KBM-7 (cell line): ENCODE data around the gene CYP4A11.
"Not testable (repeated sequence)": the region's sequence is repeated elsewhere in the genome, so short reads cannot be mapped to it uniquely, and the experiment has no call there.

Experiments used
- DNase-seq: peaks from one replicate; pipeline ENCODE4 v3.0.0-alpha.2; 2015
- in situ Hi-C: fragments of 300-500 bp; cut with MboI; formaldehyde crosslinking; loops from 2 replicates; pipeline ENCODE4 v1.14.3; 2020; ENCODE audit warnings: low sequenced_read_pairs, low pct_unique_long_range_greater_than_20kb, mixed read lengths

Gene CYP4A11

DNA sequence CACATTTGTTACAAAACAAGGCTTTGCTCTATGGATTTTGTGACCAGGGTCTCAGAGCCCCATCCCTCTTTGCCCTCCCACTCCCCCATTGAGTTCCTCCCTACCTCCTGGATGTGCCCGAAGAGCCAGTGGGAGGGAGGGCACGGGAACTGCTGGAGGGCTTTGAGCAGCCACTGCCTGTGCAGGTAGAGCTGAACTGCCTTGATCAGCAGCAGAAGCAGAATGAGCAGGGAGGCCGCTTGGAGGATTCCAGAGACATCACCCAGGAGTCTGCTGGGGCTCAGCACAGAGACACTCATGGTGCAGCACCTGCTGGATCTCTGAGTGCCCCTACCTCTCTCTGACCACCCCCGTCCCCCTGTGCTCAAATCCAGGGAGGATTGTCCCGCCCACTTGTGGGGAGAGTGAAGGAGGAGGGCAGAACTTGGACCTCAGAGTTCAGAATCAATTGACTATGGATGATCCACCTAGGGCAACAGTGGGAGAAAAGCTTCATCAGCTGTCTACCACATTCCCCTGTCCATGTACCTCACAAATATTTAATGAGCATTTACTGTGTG lies at the start of gene CYP4A11:
CYP4A11 (minus strand) TSS at position 342 of the 560 bp plus-strand sequence; CDS start at position 299, 43 bp downstream.
- no peak for DNase-seq
- in situ Hi-C loops = no loop called here

DNA sequence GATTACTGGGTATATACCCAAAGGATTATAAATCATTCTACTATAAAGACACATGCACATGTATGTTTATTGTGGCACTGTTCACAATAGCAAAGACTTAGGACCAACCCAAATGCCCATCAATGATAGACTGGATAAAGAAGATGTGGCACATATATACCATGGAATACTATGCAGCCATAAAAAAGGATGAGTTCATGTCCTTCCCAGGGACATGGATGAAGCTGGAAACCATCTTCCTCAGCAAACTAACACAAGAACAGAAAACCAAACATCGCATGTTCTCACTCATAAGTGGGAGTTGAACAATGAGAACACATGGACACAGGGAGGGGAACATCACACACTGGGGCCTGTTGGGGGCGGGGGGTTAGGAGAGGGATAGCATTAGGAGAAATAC lies 49.3 kb upstream of the CYP4A11 start:
- in situ Hi-C loops = not testable (repeated sequence)

DNA sequence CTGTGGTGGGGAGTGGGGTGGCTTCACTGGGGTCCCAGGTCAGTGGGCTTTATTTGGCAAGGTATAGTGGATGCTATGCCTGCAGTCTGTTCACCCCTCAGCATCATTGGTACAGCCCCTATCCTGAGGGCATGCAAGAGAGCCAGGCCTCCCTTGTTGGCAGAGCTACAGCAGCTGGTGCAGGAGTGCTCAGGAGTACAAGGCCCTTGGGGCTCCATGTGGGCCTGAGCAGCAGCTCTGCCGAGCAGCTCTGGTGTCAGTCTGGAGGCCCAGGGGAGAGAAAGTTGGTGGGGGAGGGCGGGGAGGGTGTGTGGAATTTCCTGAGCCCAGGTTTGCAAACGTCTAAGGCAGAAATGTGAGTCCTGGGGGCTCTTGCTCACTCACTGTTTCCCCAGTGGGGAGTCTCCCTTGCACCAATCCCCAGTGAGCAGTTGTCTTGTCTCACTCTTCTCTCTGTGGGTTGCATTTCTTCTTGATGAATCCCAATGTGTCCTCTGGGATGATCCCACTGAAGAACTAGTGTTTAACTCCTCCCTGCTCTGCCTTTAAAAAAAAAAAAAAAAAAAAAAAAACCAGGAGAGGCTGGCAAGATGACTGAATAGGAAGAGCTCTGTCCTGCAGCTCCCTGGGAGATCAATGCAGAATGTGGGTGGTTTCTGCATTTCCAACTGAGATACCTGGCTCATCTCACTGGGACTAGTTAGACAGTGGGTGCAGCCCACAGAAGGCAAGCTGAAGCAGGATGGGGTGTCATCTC lies 42.7 kb upstream of the CYP4A11 start:
- no peak for DNase-seq
- in situ Hi-C loops = no loop called here

More for the DNA sequence above, 49.3 kb upstream of the CYP4A11 start:
- DNase-seq = not testable (repeated sequence)

GRCh38 chr1:46983166-46983829 lies 42.0 kb upstream of the CYP4A11 start:
- DNase-seq = no peak
- in situ Hi-C loops = no loop called here

- in situ Hi-C loops = no loop called here
Measured at GRCh38 chr1:46969014-46969619, 27.8 kb upstream of the CYP4A11 start.

DNA sequence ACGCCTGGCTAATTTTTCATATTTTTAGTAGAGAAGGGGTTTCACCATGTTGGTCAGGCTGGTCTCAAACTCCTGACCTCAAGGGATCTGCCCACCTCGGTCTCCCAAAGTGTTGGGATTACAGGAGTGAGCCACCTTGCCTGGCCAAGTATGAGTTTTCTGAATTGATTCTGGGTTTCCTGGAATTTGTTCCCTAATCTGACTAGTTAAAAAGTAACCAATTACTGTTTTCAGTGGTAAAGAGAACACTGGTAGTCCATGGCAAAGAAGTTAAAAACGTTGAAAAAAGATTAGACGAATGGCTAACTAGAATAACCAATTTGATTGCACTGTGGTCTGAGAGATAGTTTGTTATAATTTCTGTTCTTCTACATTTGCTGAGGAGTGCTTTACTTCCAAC lies 21.0 kb upstream of the CYP4A11 start:
- in situ Hi-C loops, DNase-seq: not testable (repeated sequence)

More at GRCh38 chr1:46969014-46969619, 27.8 kb upstream of the CYP4A11 start:
- DNase-seq = no peak

DNA sequence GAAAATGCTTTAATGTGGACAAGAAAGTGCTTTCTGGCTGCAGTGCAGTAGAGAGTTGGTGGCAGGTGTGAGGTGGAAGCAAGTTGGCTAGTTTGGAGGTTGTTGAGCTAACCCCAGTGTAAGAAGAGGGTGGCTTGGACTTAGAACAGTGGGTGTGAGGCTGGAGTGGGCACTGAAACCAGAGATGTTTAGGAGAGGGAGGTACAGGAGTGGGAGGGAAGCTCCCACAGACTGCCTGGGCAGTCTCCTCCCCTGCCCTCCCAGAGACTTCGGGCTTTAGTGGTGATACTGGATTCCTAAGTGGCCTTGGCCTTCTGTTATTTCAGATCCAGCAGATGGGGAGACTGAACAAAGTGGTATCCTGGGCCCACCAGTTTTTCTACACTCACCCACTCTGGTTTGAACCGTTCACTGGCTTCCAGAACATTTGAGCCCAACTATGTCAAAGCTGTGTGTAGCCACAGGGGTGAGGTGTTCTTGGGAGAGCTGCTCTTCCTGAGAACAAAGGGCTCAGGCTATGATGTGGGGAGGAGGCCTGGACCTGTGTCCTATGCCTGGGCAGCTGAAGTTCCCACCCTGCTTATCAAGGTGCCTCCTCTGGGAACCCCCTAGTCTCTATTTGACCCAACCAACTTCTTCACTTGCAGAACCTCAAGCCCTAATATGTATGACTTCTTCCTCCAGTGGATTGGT lies 19.9 kb upstream of the CYP4A11 start:
- no peak for DNase-seq
- in situ Hi-C loops = no loop called here

GRCh38 chr1:46960250-46960649 lies 19.0 kb upstream of the CYP4A11 start:
- no peak for DNase-seq
- in situ Hi-C loops = no loop called here

DNA sequence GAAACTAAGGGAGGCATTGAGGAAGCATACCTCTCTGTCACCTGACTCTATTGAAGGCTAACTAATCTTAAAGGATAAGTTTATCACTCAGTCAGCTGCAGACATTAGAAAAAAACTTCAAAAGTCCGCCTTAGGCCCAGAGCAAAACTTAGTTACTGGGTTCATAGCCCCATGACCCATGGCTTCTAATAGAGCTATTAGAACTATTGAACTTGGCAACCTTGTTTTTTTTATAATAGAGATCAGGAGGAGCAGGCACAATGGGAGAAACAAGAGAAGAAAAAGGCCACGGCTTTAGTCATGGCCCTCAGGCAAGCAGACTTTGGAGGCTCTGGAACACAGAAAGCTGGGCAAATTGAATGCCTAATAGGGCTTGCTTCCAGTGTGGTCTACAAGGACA lies 13.8 kb upstream of the CYP4A11 start:
- DNase-seq, in situ Hi-C loops: not testable (repeated sequence)

- DNase-seq, in situ Hi-C loops: not testable (repeated sequence)
Measured at GRCh38 chr1:46953847-46954246, 12.6 kb upstream of the CYP4A11 start.

DNA sequence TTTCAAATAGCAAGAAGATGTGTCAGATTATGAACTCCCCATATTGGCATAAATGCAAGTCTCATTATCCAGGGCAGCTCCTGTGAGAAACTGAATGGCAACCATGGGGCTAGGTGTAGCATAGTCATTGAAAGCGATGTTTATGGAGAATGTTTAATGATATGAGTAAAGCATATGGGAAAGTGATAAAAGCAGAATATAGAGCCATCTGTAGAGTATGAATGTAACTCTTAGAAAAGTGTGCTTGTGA lies 8.1 kb upstream of the CYP4A11 start:
- in situ Hi-C loops = not testable (repeated sequence)

DNA sequence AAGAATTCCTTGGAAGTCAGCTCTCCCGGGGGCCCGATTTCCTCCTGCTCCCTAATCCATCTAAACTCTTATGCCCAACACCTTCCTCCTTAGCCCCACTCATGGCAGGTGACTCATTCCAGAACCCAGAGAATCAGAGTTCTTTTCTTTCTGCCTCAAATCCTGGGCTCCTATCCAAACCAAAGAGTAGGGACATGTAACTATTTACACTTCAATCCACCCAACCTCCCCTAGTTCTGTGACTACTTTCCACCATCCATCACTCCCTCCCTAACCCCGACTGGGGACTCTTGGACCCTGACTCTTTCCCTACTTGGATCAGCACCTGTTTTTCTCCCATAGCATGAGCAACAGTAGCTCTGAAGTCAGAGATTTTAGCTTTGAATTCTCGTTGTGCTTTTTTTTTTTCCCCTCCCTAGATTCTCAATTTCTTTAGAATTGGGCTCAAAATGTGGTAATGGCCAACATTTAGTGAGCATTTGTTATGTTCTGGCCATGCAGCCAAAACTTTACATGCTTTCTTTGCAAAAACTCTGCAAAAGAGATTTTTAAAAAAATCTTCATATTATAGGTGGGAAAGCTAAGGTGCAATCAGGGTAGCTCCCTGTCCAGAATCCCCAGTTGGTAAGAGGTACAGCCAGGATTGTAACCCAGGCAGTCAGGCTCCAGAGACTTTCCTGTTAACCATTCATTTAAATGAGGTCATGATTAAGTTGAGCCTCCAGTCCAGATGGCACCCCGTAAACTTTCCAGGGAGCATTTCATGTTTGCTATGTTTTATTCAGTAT lies 7.5 kb upstream of the CYP4A11 start:
- no peak for DNase-seq
- in situ Hi-C loops = no loop called here

More for the DNA sequence above, 8.1 kb upstream of the CYP4A11 start:
- DNase-seq = not testable (repeated sequence)

DNA sequence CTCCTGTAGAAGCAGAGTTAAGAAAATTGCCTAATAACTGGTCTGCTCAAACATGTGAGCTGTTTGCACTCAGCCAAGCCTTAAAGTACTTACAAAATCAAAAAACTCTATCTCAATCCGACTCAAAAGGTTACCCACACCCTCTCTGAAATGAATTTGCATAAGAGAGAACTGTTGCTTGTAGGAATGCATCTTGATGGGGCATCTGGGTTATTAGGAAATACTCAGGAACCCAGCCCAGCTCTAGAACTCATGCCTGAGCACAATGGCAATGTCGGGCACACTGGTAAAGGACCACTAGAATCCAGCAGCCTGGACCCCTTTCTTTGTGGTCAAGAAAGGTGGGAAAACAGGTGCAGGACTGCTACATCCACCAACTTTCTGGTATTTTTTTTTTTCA lies 6.4 kb upstream of the CYP4A11 start:
- in situ Hi-C loops, DNase-seq: not testable (repeated sequence)

DNA sequence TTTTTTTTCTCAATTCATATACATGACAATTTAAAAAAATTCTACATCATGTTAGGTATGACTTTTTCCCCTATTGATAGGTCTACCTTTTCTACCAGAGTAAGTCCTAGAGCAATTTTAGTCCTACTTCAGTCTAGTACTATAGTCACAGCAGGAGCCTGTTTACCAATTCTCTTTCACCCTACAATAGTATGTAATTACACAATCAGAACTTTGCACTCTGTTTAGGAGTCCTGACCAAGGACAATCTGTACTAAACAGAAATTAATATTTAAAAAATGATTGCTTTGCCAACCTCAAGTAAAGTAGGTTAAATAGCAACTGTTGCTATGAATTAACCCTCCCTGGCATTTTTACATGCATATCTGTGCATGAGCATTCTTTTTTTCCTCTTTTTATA lies 810 bp upstream of the CYP4A11 start:
- in situ Hi-C loops = no loop called here
- DNase-seq = no peak

DNA sequence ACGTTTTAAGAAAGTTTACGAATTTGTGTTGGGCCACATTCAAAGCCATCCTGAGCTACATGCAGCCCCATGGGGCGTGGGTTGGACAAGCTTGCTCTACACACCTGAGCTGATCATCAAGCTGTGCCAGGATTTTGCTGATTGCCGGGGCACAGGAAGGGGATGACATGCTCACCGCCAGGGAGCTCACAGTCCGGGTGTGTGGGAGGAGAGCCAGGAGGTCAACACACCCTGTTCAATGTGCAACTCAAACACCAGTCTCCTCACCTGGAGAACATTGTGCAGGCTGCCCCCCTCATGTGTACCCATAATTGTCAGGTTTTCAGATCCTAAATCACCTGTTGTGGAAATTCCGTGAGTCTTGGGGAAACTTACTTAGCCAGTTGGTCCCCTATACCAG lies 969 bp downstream of the CYP4A11 start:
- in situ Hi-C loops = no loop called here
- DNase-seq = no peak

GRCh38 chr1:46937270-46937669 lies 4.0 kb downstream of the CYP4A11 start:
- DNase-seq = no peak
- in situ Hi-C loops = no loop called here

GRCh38 chr1:46936788-46937187 lies 4.5 kb downstream of the CYP4A11 start:
- no peak for DNase-seq
- in situ Hi-C loops = no loop called here

DNA sequence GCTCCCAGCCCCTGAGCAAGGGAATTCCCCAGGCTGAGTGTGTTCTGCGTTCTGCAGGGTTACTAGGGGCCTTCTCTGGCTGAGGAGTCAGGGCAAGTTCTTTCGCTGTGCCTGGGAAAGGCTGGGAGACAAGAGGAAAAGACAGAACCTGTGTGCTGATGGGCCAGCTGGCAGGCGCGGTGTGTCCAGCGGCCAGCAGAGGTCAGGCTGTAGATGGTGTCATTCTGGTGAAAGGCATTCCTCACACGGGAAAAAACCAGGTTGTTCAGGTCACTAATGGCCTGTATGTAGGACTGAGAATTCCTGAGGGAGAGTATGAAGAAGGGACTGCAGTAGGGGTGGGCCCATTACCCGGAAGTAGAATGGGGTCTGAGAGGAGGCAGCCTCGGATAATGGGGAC lies 6.4 kb downstream of the CYP4A11 start:
- DNase-seq, in situ Hi-C loops: not testable (repeated sequence)

- DNase-seq, in situ Hi-C loops: not testable (repeated sequence)
Measured at GRCh38 chr1:46932020-46932419, 9.3 kb downstream of the CYP4A11 start.
